Measurements from ENCODE around the gene LRRC23.

The LRRC23 gene

DNA sequence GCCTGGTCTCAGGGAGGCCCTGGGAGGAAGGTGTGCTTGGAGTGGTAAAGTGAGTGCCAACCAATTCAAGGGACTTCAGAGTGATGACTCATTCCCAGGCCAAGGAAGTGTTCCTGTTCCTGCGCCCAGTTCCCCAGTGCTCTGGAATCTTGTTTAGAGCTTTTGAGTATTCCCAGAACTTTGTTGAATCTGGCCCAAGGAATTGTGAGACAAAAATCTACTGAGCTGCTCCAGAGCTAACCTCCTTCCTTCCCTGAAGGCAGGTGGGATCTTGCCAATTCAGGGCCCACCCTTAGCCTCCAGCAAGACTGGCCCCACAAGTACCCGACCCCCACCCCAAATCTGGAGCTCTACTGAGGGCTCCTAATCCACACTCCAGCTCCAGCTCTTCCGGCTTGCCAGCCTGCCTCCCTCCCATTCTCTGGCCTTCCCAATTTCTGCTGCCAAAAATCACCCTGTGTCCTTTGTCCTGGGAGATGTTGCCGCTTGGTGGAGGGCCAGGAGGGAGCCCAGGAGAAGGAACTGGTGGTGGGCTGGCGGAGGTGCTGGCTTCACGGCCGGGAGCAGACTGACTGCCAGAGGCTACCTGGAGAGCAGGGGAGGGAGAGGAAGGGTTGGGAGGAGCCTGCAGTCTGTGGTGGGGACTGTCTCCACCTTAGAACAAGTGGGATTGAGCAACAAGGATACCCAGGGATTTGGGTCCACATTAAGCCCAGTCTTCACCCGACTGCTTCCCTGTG, 21.1 kb downstream of the LRRC23 start:
- peak; percentile 86 for DNase-seq (ENCODE audit: low read depth)

DNA sequence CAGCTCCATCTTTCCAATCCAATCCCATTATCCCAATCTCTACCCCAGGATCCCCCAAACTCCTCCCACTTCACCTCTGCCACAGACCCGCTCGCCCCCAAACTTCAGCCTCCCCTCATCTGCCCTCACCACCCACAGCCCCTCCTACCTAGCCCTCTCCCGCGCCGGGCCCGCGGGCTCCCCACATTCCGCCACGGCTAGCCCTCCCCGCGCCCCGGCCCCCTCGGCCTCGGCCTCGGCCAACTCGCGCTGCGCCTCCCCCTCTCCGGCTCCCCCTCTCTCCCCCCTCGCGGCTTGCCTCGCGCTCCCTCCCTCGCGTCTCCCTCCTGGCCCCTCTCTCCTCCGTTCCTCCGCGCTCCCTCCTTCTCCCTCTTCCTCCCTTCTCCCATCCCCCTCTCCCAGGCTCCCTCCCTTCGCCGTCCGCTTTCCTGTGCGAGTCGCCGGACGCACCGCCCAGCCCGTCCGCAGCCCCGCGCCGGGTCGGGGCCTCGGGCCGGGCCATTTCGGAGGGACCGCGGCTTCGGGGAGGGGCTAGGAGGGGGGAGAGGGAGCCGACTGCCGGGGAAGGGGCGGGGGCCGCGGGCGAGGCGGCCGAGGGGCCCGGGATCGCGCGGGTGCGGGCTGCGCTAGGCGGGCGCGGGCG, 22.9 kb downstream of the LRRC23 start, which contains the start of gene ATN1:
TSS of gene ATN1 (plus strand) at position 581 of the 643 bp plus-strand sequence. CDS start 6,043 bp downstream, outside the sequence.
- peak; percentile 25 for DNase-seq (ENCODE audit: low read depth)

DNA sequence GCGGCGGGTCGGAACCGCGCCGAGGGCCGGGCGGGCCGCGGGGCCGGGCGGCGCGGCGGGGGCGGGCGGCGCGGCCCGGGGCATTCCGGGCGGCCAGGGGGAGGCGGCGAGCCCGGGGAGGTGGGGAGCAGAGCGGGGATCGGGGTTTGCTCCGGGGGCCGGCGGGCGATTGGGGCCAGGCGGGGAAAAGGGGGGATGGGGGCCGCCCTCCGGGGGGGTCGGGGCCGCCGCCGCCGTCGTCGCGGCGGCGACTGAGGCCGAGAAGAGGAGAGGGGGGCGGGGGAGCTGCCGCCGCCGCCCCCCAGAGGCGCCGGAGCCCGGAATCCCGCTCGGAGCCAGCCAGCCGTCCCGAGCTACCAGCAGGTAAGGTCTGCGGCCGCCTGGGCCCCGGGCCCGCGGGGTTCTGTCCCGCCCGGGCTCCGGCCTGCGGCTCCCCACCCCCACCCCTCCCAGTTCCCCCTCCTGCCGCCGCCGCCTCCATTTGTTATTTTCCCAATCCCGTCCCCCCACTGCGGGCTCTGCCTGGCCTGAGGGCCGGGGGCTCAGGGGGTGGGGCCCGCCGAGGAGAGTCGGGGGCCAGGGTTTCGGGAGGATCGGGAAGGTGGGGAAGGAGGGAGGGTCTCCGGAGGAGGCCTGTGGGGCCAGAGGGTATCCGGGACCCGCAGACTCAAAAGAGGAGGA, 23.5 kb downstream of the LRRC23 start:
- no peak for DNase-seq (ENCODE audit: low read depth)

DNA sequence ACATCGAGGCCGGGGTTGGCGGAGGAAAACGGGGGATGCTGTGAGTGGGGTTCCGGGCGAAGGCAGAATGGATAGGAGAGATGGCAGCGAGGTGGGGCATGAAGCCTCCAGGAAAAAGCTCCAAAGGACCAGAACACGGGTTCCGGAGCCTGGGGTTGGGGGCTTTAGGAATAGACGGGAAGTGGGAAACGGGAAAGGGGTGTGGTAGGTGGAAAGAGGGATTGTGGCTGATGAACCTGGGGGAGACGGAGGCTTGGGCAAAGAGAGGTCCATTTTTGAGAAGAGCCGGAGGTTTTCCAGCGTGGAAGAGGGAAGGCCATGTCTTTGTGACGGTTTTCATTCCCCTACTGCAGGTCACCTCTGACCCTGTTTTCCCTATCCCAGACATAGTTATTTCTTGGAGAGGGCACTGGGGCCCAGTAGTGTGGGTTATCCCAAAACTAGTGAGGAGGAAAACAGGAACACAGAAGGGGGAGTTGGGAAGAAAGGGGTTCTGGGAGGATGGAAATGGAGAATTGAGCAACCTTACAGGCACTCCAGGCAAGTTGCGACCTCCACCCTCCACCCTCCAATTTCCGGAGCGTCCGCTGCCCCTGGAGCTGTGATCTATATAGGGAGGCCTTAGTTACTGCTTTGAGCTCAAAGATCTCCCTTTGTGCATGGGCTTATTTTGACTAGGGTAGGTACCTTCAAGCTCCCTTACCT, 24.2 kb downstream of the LRRC23 start:
- DNase-seq (ENCODE audit: low read depth), result no peak

DNA sequence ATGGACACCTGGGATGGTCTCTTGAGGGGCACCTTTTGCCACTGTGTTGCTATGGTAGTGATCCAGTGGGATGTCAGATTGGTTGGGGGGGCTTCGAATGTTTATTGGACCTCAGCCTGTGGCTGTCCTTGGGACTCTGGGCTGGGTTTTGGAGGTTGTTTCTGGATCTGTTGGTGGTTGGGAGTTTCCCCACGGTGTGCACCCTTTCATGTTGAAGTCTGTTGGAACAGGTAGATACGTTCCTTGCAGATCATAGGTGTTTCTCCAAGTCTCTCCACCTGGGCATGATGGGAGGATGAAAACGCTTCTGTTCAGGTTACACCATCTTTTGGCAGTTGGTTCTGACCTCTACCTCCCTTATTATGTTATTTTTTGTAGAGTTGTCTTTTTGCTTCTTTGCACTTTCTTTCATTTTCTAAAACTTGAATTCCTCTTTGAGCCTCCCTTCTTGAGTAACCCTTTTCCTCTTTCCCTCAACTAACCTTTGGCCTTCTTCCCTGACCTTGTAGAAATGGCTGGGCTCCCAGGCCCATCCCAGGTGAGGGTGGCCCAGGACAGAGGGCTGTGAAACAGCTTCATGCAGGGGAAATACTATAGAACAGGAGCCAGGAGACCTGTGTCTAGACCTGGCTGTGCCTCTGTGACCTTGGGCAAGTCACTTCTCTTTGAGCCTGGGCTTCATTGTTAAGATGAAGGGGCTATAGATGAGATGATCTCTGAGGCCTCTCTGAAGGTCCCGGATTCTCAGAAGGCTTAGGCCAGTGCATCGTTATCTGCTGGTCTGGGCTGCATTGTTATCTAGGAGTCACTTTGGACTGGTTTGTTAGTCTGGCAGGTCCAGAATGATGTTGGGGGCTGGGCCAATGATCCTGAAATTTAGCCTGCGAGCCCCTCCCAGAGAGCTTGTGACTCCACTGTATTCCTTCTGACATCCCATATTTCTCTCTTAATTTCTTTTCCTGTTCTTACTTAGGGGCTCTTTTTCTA, 25.1 kb downstream of the LRRC23 start:
- no peak for DNase-seq (ENCODE audit: low read depth)

DNA sequence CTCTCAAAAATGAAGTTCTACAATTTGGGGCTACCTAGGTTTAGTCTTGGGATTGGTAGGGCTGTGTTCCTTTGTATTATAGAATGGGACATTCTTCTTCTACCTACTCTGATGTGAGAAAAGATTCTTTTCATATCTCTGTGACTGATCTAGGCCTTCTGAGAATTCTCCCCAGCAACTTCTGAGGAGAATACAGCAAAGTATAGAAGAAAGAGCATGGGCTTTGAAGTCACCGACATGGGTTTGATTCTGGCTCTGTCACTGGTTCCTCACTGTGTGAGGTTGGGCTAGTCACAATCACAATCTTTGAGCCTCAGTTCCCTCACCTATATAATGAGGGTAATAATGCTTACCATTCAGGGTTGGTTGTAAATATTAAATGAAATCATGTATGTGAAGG, 28.1 kb downstream of the LRRC23 start:
- DNase-seq (ENCODE audit: low read depth), result no peak

DNA sequence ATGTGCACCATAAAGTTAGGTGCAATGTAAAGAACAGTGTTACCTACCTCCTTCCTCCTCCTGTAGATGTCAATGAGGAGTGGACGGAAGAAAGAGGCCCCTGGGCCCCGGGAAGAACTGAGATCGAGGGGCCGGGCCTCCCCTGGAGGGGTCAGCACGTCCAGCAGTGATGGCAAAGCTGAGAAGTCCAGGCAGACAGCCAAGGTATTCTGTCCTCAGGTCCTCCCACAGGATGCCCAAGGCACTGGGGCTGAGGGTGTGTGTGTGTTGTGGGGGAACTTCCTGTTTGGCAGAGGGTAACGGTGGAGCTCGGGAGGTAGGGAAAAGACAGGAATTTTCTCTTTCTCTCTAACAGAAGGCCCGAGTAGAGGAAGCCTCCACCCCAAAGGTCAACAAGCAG, 29.5 kb downstream of the LRRC23 start:
- DNase-seq (ENCODE audit: low read depth), result no peak

DNA sequence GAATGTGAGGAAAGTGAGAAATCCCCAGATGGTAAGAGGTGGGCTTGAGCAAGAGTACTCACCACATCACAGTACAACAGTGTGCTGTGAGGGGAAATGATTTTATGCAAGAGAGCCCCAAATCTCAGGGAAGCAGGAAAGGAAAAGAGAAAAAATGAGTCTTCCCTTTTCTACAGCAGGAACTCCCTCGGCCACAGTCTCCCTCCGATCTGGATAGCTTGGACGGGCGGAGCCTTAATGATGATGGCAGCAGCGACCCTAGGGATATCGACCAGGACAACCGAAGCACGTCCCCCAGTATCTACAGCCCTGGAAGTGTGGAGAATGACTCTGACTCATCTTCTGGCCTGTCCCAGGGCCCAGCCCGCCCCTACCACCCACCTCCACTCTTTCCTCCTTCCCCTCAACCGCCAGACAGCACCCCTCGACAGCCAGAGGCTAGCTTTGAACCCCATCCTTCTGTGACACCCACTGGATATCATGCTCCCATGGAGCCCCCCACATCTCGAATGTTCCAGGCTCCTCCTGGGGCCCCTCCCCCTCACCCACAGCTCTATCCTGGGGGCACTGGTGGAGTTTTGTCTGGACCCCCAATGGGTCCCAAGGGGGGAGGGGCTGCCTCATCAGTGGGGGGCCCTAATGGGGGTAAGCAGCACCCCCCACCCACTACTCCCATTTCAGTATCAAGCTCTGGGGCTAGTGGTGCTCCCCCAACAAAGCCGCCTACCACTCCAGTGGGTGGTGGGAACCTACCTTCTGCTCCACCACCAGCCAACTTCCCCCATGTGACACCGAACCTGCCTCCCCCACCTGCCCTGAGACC, 31.0 kb downstream of the LRRC23 start:
- no peak for DNase-seq (ENCODE audit: low read depth)

DNA sequence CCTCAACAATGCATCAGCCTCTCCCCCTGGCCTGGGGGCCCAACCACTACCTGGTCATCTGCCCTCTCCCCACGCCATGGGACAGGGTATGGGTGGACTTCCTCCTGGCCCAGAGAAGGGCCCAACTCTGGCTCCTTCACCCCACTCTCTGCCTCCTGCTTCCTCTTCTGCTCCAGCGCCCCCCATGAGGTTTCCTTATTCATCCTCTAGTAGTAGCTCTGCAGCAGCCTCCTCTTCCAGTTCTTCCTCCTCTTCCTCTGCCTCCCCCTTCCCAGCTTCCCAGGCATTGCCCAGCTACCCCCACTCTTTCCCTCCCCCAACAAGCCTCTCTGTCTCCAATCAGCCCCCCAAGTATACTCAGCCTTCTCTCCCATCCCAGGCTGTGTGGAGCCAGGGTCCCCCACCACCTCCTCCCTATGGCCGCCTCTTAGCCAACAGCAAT, 31.6 kb downstream of the LRRC23 start:
- no peak for DNase-seq (ENCODE audit: low read depth)

DNA sequence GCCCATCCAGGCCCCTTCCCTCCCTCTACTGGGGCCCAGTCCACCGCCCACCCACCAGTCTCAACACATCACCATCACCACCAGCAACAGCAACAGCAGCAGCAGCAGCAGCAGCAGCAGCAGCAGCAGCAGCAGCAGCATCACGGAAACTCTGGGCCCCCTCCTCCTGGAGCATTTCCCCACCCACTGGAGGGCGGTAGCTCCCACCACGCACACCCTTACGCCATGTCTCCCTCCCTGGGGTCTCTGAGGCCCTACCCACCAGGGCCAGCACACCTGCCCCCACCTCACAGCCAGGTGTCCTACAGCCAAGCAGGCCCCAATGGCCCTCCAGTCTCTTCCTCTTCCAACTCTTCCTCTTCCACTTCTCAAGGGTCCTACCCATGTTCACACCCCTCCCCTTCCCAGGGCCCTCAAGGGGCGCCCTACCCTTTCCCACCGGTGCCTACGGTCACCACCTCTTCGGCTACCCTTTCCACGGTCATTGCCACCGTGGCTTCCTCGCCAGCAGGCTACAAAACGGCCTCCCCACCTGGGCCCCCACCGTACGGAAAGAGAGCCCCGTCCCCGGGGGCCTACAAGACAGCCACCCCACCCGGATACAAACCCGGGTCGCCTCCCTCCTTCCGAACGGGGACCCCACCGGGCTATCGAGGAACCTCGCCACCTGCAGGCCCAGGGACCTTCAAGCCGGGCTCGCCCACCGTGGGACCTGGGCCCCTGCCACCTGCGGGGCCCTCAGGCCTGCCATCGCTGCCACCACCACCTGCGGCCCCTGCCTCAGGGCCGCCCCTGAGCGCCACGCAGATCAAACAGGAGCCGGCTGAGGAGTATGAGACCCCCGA, 32.2 kb downstream of the LRRC23 start:
- no peak for DNase-seq (ENCODE audit: low read depth)

DNA sequence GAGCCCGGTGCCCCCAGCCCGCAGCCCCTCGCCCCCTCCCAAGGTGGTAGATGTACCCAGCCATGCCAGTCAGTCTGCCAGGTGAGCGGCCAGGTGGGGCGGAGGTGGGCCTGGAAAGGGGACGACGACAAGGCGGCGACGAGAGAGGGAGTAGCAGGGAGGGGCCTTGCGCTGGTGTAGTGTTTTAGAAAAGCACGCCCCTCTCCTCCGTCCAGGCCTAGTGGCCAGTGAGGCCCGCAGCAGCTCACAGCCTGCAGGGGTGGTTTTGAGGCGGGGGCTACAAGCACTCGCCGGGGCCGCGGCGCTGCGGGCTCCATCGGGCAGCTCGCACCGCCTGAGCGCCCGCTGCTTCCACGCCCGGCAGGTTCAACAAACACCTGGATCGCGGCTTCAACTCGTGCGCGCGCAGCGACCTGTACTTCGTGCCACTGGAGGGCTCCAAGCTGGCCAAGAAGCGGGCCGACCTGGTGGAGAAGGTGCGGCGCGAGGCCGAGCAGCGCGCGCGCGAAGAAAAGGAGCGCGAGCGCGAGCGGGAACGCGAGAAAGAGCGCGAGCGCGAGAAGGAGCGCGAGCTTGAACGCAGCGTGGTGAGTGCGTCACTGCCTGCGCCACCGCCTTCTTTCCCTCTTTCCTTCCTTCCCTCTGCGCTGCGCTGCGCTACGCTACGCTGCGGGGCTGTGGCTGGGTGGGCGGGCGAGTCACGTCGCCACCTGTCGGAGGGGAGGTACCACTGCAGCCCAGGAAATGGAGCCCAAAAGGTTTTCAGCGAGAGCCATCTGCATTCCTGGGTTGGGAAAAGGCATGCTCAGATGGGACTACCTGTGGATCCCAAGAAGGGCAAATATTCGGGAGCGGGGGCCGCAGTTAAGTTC, 33.1 kb downstream of the LRRC23 start:
- no peak for DNase-seq (ENCODE audit: low read depth)

DNA sequence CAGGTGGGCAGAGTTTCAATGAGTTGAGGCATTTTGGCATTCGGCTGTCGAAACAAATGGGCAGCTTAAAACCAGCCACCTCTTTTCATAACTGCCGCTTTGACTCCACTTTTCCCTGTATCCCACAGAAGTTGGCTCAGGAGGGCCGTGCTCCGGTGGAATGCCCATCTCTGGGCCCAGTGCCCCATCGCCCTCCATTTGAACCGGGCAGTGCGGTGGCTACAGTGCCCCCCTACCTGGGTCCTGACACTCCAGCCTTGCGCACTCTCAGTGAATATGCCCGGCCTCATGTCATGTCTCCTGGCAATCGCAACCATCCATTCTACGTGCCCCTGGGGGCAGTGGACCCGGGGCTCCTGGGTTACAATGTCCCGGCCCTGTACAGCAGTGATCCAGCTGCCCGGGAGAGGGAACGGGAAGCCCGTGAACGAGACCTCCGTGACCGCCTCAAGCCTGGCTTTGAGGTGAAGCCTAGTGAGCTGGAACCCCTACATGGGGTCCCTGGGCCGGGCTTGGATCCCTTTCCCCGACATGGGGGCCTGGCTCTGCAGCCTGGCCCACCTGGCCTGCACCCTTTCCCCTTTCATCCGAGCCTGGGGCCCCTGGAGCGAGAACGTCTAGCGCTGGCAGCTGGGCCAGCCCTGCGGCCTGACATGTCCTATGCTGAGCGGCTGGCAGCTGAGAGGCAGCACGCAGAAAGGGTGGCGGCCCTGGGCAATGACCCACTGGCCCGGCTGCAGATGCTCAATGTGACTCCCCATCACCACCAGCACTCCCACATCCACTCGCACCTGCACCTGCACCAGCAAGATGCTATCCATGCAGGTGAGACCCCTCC, 34.0 kb downstream of the LRRC23 start:
- DNase-seq (ENCODE audit: low read depth), result no peak

DNA sequence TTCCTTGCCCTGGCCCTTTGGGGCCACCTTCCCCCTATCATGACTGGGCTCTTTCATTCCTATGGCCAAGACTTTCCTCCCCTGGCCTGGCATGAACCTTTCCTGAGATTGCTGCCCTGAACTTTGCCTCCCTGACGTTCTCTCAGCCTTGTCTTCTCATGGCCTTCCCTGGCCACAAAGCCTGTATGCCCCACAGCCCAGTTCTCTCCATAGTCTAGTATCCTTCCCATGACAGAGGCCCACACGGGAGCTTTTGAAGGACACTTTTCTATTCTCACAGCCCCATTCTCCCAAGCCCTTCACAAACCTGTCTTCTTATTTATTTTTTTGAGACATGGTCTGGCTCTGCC, 34.5 kb downstream of the LRRC23 start:
- DNase-seq (ENCODE audit: low read depth), result no peak

DNA sequence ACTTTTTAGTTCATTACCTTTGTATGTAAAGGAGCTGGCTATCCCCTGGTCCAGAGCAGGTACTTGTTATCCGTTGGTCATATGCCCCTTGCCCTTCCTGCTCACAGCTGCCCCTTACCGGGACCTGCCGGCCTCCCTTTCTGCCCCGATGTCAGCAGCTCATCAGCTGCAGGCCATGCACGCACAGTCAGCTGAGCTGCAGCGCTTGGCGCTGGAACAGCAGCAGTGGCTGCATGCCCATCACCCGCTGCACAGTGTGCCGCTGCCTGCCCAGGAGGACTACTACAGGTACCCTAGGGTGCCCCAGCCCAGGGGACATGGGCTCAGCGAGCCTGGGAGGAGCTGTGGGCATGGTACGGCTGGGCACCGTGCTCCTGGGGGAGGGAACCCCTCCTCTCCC, 36.6 kb downstream of the LRRC23 start:
- no peak for DNase-seq (ENCODE audit: low read depth)

DNA sequence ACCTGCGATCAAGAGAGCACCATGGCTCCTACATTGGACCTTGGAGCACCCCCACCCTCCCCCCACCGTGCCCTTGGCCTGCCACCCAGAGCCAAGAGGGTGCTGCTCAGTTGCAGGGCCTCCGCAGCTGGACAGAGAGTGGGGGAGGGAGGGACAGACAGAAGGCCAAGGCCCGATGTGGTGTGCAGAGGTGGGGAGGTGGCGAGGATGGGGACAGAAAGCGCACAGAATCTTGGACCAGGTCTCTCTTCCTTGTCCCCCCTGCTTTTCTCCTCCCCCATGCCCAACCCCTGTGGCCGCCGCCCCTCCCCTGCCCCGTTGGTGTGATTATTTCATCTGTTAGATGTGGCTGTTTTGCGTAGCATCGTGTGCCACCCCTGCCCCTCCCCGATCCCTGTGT, 37.2 kb downstream of the LRRC23 start:
- no peak for DNase-seq (ENCODE audit: low read depth)

DNA sequence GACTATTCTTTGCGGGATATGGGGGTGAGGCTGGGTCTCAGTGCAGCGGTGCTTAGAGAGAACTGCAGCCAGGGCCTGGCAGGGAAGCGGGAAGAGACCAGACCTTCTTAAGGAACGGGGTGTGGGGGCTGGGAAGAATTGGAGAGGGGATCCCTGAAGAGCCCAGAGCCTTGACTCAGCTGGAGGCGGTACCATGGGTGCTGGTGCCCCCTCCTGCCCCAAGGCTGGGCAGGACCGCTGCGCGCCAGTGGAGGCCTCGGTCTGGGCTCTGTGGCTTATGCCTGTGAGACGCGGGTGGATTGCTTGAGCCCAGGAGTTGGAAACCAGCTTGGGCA, 37.7 kb downstream of the LRRC23 start:
- no peak for DNase-seq (ENCODE audit: low read depth)

DNA sequence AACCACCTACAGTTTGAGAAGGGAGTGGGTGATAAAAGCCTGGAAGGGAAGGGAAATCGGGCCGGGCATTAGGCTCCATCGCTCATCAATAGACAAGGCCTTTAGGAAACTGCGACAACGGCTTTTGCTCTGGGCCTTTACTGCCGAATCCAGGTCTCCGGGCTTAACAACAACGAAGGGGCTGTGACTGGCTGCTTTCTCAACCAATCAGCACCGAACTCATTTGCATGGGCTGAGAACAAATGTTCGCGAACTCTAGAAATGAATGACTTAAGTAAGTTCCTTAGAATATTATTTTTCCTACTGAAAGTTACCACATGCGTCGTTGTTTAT, 38.7 kb downstream of the LRRC23 start:
- DNase-seq (ENCODE audit: low read depth), result no peak
